H1 (cell line): ENCODE data around the gene PPP1CA. TPM values are rescaled to one million over a fixed set of nuclear protein-coding genes. Genes with fewer than 3 reads are reported as not detected.

Experiments used
- CHD7 ChIP-seq: fragments of 300-600 bp; sonication (generic); IDR thresholded peaks from 2 replicates; pipeline ENCODE4 v1.7.1; 2012; ENCODE audit warnings: low read length, moderate library complexity, mild to moderate bottlenecking, inconsistent platforms; ENCODE audit not compliant: insufficient replicate concordance
- EGR1 ChIP-seq: IDR thresholded peaks from 2 replicates; pipeline ENCODE4 v1.6.1; 2011; ENCODE audit warnings: low read depth, low read length, borderline replicate concordance
- EP300 ChIP-seq, 2 experiments: IDR thresholded peaks; 1 replicate in 1 of 2; 2 replicates in 1 of 2; pipeline ENCODE4 v1.6.1; 2011 to 2012; ENCODE audit warnings: low read depth in 2 of 2, low read length in 2 of 2, mild to moderate bottlenecking in 2 of 2, borderline replicate concordance in 1 of 2, inconsistent platforms in 1 of 2, moderate library complexity in 1 of 2
- JUND ChIP-seq: IDR thresholded peaks from 2 replicates; pipeline ENCODE4 v1.6.1; 2011; ENCODE audit warnings: mild to moderate bottlenecking, improper control_type of control experiment, low read length
- PHF8 ChIP-seq: fragments of 200-600 bp; sonication (generic); conservative IDR thresholded peaks from 2 replicates; pipeline ENCODE4 v1.7.1; 2012; ENCODE audit warnings: low read depth, mild to moderate bottlenecking, inconsistent platforms, low read length, moderate library complexity
- RAD21 ChIP-seq, 2 experiments: IDR thresholded peaks in 1 of 2; conservative IDR thresholded peaks in 1 of 2; 2 replicates each; pipeline ENCODE4 v1.6.1; 2011; ENCODE audit warnings: low read depth in 2 of 2, low read length in 2 of 2, improper control_type of control experiment in 1 of 2, inconsistent platforms in 1 of 2, mild to moderate bottlenecking in 1 of 2, moderate library complexity in 1 of 2
- SRF ChIP-seq: IDR thresholded peaks from 2 replicates; pipeline ENCODE4 v1.6.1; 2011; ENCODE audit warnings: mild to moderate bottlenecking, low read depth, low read length, moderate library complexity
- TAF7 ChIP-seq: optimal IDR thresholded peaks from 2 replicates; pipeline ENCODE3; 2011; ENCODE audit warnings: low read depth, mild to moderate bottlenecking, inconsistent platforms, low read length, moderate library complexity, borderline replicate concordance
- polyA plus RNA-seq, 7 experiments: library from polyadenylated mRNA; depleted of rRNA in 3 of 7; stranded (reverse) in 5 of 7; unstranded in 2 of 7; fragments of >200 nt in 5 of 7; fragments of 200-250 nt in 2 of 7; gene quantifications; 1 replicate in 5 of 7; 2 replicates in 1 of 7; 4 replicates in 1 of 7; pipeline versions ENCODE4 v1.2.1 to v1.2.3, GENCODE V29; 2011 to 2013; ENCODE audit warnings: missing spikeins in 2 of 7, mixed read lengths in 2 of 7
- total RNA-seq: library from RNA; stranded (reverse); fragmentation: NEBNext Ultra II Directional; extraction: Animal tissue kit (Norgen Biotek cat#: 25700); gene quantifications from 2 replicates; pipeline ENCODE4 v1.2.1, GENCODE V29; 2021

Gene PPP1CA
- total and polyA plus RNA-seq, 2 of the 8 experiments (the other 6 are each of a cell fraction or from before 2014, with no cell fraction given), result 198 to 359 TPM

- TF ChIP-seq TAF7 (peak; percentile 25), PHF8 (peak; percentile 92), CHD7 (no peak), RAD21 (IDR thresholded peaks at IDR 0.05 in 1 of 2, conservative IDR thresholded peaks at IDR 0.05 in 1 of 2; ENCODE audit: low read depth in 2 of 2, low read length in 2 of 2) (no peak), JUND (no peak), SRF (peak; percentile 90), EGR1 (no peak), EP300 (IDR thresholded peaks at IDR 0.05; ENCODE audit: borderline replicate concordance in 1 of 2, low read depth in 2 of 2, low read length in 2 of 2) (0 out of 3 replicates have a peak, but pooled peaks of 1 of the 2 experiments have one; percentile 49)
Observed at GRCh38 chr11:67428052-67429001, 26.7 kb upstream of the PPP1CA start, which contains the start of gene RPS6KB2 (continued).
